Peyer's patch (tissue), 4 donors: ENCODE data around the gene TFAP2B.

ENCODE experiments used
- CTCF ChIP-seq, 6 experiments: fragments of 450-650 bp in 4 of 6; fragments of 200-600 bp in 2 of 6; sonication (generic) in 1 of 6; IDR thresholded peaks; one replicate each; pipeline ENCODE4 v1.5.1; 2017 to 2019; ENCODE audit warnings: antibody characterized with exemption in 6 of 6, mild to moderate bottlenecking in 3 of 6, moderate library complexity in 1 of 6
- POLR2A ChIP-seq, 2 donors: fragments of 450-650 bp; IDR thresholded peaks; one replicate each; pipeline ENCODE4 v1.5.1; 2017; ENCODE audit warnings: antibody characterized with exemption in 2 of 2, mild to moderate bottlenecking in 2 of 2, moderate library complexity in 2 of 2

GRCh38 chr6:50832912-50833311, 14.2 kb downstream of the TFAP2B start:
- TF ChIP-seq POLR2A (IDR thresholded peaks at IDR 0.05): no peak
- TF ChIP-seq CTCF (IDR thresholded peaks at IDR 0.05): no peak
